ENCODE data around the gene H1-8.

Gene H1-8

GRCh38 chr3:129595544-129596193 is 52.7 kb downstream of the H1-8 start:
- DNase-seq = no peak

GRCh38 chr3:129596194-129597086 is 53.5 kb downstream of the H1-8 start:
- peak; percentile 93 for DNase-seq

GRCh38 chr3:129597087-129597999 is 54.4 kb downstream of the H1-8 start:
- peak; percentile 71 for DNase-seq

- no peak for DNase-seq
Observed at GRCh38 chr3:129598000-129598381, 55.0 kb downstream of the H1-8 start.

GRCh38 chr3:129598484-129598883 is 55.5 kb downstream of the H1-8 start:
- DNase-seq = no peak

- DNase-seq = no peak
Observed at GRCh38 chr3:129599073-129599472, 56.1 kb downstream of the H1-8 start.

- peak; percentile 76 for DNase-seq
Observed at GRCh38 chr3:129599607-129600006, 56.6 kb downstream of the H1-8 start.

GRCh38 chr3:129600348-129600747 is 57.4 kb downstream of the H1-8 start:
- DNase-seq = no peak
